Measurements from ENCODE around the gene KIF27.
"Not testable (repeated sequence)": the region's sequence is repeated elsewhere in the genome, so short reads cannot be mapped to it uniquely, and the experiment has no call there.

The KIF27 gene

GRCh38 chr9:83930881-83931280 lies 9.6 kb upstream of the KIF27 start:
- DNase-seq = no peak

GRCh38 chr9:83927591-83927990 lies 6.4 kb upstream of the KIF27 start:
- DNase-seq = no peak

- peak in 1 of 2 experiments; percentile 24 for DNase-seq
Measured at GRCh38 chr9:83920469-83920926, 734 bp downstream of the KIF27 start.

- no peak for DNase-seq
Measured at GRCh38 chr9:83919111-83919510, 2.1 kb downstream of the KIF27 start.

- not testable (repeated sequence) for DNase-seq
Measured at GRCh38 chr9:83912194-83912593, 9.0 kb downstream of the KIF27 start.

- no peak for DNase-seq
Measured at GRCh38 chr9:83906144-83906543, 15.1 kb downstream of the KIF27 start.

- not testable (repeated sequence) for DNase-seq
Measured at GRCh38 chr9:83900615-83901014, 20.6 kb downstream of the KIF27 start.

- DNase-seq = not testable (repeated sequence)
Measured at GRCh38 chr9:83894301-83894700, 26.9 kb downstream of the KIF27 start.

- not testable (repeated sequence) for DNase-seq
Measured at GRCh38 chr9:83886498-83886897, 34.7 kb downstream of the KIF27 start.

- DNase-seq = not testable (repeated sequence)
Measured at GRCh38 chr9:83885559-83886240, 35.5 kb downstream of the KIF27 start.

- not testable (repeated sequence) for DNase-seq
Measured at GRCh38 chr9:83881687-83882408, 39.4 kb downstream of the KIF27 start.

- not testable (repeated sequence) for DNase-seq
Measured at GRCh38 chr9:83875559-83875958, 45.7 kb downstream of the KIF27 start.

- DNase-seq = not testable (repeated sequence)
Measured at GRCh38 chr9:83849895-83850294, 71.3 kb downstream of the KIF27 start.

- DNase-seq = not testable (repeated sequence)
Measured at GRCh38 chr9:83837070-83837643, 84.1 kb downstream of the KIF27 start.

- not testable (repeated sequence) for DNase-seq
Measured at GRCh38 chr9:83830426-83831071, 90.7 kb downstream of the KIF27 start.

GRCh38 chr9:83824986-83825623 lies 96.1 kb downstream of the KIF27 start:
- DNase-seq = not testable (repeated sequence)

- peak; percentile 14 to 16 for DNase-seq
Measured at GRCh38 chr9:83817356-83818278, 103.6 kb downstream of the KIF27 start, which contains the start of gene GKAP1. GKAP1 (minus strand) TSS chr9:83817769; CDS start chr9:83806517, 11,252 bp downstream.

GRCh38 chr9:83817011-83817355 lies 104.2 kb downstream of the KIF27 start:
- not testable (repeated sequence) for DNase-seq

GRCh38 chr9:83815120-83815519 lies 106.1 kb downstream of the KIF27 start:
- DNase-seq = not testable (repeated sequence)

- DNase-seq = not testable (repeated sequence)
Measured at GRCh38 chr9:83809213-83809612, 112.0 kb downstream of the KIF27 start.

GRCh38 chr9:83804454-83804853 lies 116.8 kb downstream of the KIF27 start:
- not testable (repeated sequence) for DNase-seq

All from cerebellar nuclear complex (tissue), 1 donor.